Measurements from ENCODE around the gene GALNT17.

DNA sequence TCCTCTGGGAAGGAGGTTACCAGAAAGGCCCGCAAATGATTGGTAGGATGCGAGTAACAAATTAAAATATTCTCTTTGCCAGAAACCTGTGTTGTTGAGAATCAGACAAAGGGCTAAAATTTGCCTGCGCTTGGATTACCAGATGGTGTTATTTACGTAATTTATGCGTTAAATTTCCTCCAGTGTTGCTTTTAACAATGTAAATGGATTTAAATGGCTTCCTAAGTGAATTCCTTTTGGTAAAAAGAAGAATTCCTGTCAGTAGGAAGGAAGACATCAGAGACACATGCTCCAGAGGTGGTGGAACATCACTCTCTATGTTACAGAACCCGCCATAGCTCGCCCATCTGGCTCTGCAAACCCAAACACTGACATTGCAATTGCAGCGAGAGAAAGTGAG lies 520.6 kb downstream of the GALNT17 start:
- no peak for TF ChIP-seq POLR2A (IDR thresholded peaks at IDR 0.05; ENCODE audit: low read length)
- no peak for TF ChIP-seq GATA1 (IDR thresholded peaks at IDR 0.05; ENCODE audit: low read depth, low read length)

Measured in erythroblast (primary cell).